ENCODE results near the gene GHR. TPM values are rescaled to one million over a fixed set of nuclear protein-coding genes. Genes with fewer than 3 reads are reported as not detected.
"Not testable (repeated sequence)": the region's sequence is repeated elsewhere in the genome, so short reads cannot be mapped to it uniquely, and the experiment has no call there.

GHR gene
- total and polyA plus RNA-seq, 10 donors: 0.42 to 11.5 (median 5.1) TPM

- TF ChIP-seq POLR2A (IDR thresholded peaks at IDR 0.05) (no peak), CTCF (IDR thresholded peaks at IDR 0.05 in 8 of 11, conservative IDR thresholded peaks at IDR 0.05 in 3 of 11) (no peak), POLR2AphosphoS5 (IDR thresholded peaks at IDR 0.05) (no peak)
- 84 to 92% (median 86%) methylated on average over 2 of the region's 2 CpGs for WGBS, 5 donors
- no peaks in the 10 kb centered on the region for H3K4me1 ChIP-seq
These were observed 150.1 kb downstream of the GHR start for GRCh38 chr5:42573386-42573785.

GRCh38 chr5:42575914-42576313 lies 152.7 kb downstream of the GHR start:
- not testable (repeated sequence) for DNase-seq; H3K4me1 ChIP-seq; H3K4me3 ChIP-seq; H3K9me3 ChIP-seq; H3K27me3 ChIP-seq (replicated peaks in 1 of 7); H3K27ac ChIP-seq; H3K36me3 ChIP-seq
- WGBS, 5 donors: 81 to 100% (median 86%) methylated on average over 1 of the region's 1 CpG
- intact Hi-C loops (cut with DNase I; ENCODE audit: low total_unique reads): loop anchor here (10.0 kb wide), 1 partner anchor 151 kb away; the partner anchor contains the start of gene GHR

More at GRCh38 chr5:42573386-42573785, 150.1 kb downstream of the GHR start:
- Histone ChIP-seq H3K9me3 (no peaks in the 10 kb centered on the region), H3K27me3 (replicated peaks in 1 of 7) (no peaks in the 10 kb centered on the region), H3K36me3 (no peaks in the 10 kb centered on the region), H3K4me3 (no peak overlapping the region), H3K27ac (no peak overlapping the region)
- intact Hi-C loops (cut with DNase I; ENCODE audit: low total_unique reads): loop anchor here (10.0 kb wide), 1 partner anchor 149 kb away; the partner anchor contains the start of gene GHR
- DNase-seq: no peak

DNA sequence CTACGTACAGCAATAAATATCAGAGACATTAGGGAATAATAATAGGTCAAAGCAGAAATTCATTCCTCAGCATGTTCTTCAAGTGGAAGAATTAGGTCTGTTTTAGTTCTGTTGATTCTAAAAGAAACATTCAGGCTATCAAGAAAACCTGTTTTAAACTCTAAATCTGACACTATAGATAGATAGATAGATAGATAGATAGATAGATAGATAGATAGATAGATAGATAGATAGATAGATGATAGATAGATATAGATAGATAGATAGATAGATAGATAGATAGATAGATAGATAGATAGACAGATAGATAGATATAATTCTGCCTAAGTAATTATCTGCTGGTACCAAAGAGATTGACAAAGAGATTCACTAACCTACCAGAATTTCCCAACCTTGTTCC lies 155.7 kb downstream of the GHR start:
- intact Hi-C loops (cut with DNase I; ENCODE audit: low total_unique reads): loop anchor here (10.0 kb wide), 1 partner anchor 154 kb away; the partner anchor contains the start of gene GHR
- H3K4me3 ChIP-seq; H3K27me3 ChIP-seq (replicated peaks in 1 of 7); H3K27ac ChIP-seq; H3K36me3 ChIP-seq; H3K9me3 ChIP-seq; H3K4me1 ChIP-seq; DNase-seq: not testable (repeated sequence)
- 82 to 92% (median 87%) methylated on average over 1 of the region's 1 CpG for WGBS, 5 donors

DNA sequence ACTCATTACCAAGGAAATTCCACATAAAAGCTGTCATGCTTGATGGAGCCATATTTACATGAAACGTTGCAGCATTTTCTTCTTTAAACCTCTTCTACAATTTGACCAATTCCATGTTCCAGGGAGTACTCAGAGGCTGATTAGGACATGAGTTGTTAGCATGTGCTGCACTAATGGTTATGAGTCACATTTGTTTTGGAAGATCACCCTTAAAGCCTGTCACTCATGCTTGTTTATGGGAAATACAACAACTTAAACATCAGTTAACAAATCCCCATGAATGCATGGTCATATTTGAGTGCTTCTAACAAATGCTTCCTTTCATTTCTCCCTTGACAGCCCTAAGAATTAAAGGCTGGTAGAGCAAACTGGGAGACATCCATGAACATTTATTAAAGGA lies 156.1 kb downstream of the GHR start:
- no peak for DNase-seq
- Histone ChIP-seq H3K27ac (no peak overlapping the region), H3K4me3 (no peak overlapping the region), H3K36me3 (no peaks in the 10 kb centered on the region), H3K4me1 (peaks cover 0 to 6% (median 3%) of the 10 kb centered on the region in 6 donors), H3K9me3 (no peaks in the 10 kb centered on the region), H3K27me3 (replicated peaks in 1 of 7) (no peaks in the 10 kb centered on the region)
- TF ChIP-seq POLR2A (IDR thresholded peaks at IDR 0.05) (no peak), POLR2AphosphoS5 (IDR thresholded peaks at IDR 0.05) (no peak), CTCF (IDR thresholded peaks at IDR 0.05 in 8 of 11, conservative IDR thresholded peaks at IDR 0.05 in 3 of 11) (no peak)
- intact Hi-C loops (cut with DNase I; ENCODE audit: low total_unique reads): loop anchor here (10.0 kb wide), 1 partner anchor 155 kb away; the partner anchor contains the start of gene GHR
- WGBS, 5 donors: 39 to 57% (median 54%) methylated on average over 1 of the region's 1 CpG

GRCh38 chr5:42581845-42582244 lies 158.6 kb downstream of the GHR start:
- WGBS, 5 donors: 89 to 98% (median 89%) methylated on average over 3 to 7 of the region's 7 CpGs
- Histone ChIP-seq H3K9me3 (no peaks in the 10 kb centered on the region), H3K27ac (no peak overlapping the region), H3K36me3 (no peaks in the 10 kb centered on the region), H3K4me1 (peaks cover 0 to 8% (median 5%) of the 10 kb centered on the region in 6 donors), H3K27me3 (replicated peaks in 1 of 7) (no peaks in the 10 kb centered on the region), H3K4me3 (no peak overlapping the region)
- intact Hi-C loops (cut with DNase I; ENCODE audit: low total_unique reads): no loop called here
- TF ChIP-seq POLR2A (IDR thresholded peaks at IDR 0.05) (no peak), POLR2AphosphoS5 (IDR thresholded peaks at IDR 0.05) (no peak), CTCF (IDR thresholded peaks at IDR 0.05 in 8 of 11, conservative IDR thresholded peaks at IDR 0.05 in 3 of 11) (no peak)
- DNase-seq: peak; percentile 73

All from spleen (tissue), 11 donors.